Activated CD4-positive, alpha-beta T cell treated with anti-CD3 and anti-CD28 coated beads, Interleukin-2, amount 50 U/mL, for 16 hours (primary cell): ENCODE measurements around the gene CLEC1A.

Source experiments
- DNase-seq: peaks from one replicate; pipeline ENCODE4 v3.0.0-alpha.2; 2020

Gene CLEC1A

GRCh38 chr12:10098791-10099190 lies at the start of gene CLEC1A:
Gene CLEC1A, minus strand, starts transcription at chr12:10098985. Its CDS starts 63 bp downstream, at chr12:10098922.
- DNase-seq = no peak

- peak; percentile 42 for DNase-seq
Observed at GRCh38 chr12:10147714-10148403, 49.1 kb upstream of the CLEC1A start.

GRCh38 chr12:10142976-10143589 lies 44.3 kb upstream of the CLEC1A start:
- no peak for DNase-seq

- peak; percentile 48 for DNase-seq
Observed at GRCh38 chr12:10140001-10140400, 41.2 kb upstream of the CLEC1A start.

- no peak for DNase-seq
Observed at GRCh38 chr12:10136637-10137205, 37.9 kb upstream of the CLEC1A start.

GRCh38 chr12:10135126-10135525 lies 36.3 kb upstream of the CLEC1A start:
- DNase-seq = no peak

GRCh38 chr12:10132850-10133370 lies 34.1 kb upstream of the CLEC1A start:
- DNase-seq = no peak

- no peak for DNase-seq
Observed at GRCh38 chr12:10131111-10131690, 32.4 kb upstream of the CLEC1A start.

- peak; percentile 56 for DNase-seq
Observed at GRCh38 chr12:10130042-10130441, 31.3 kb upstream of the CLEC1A start, which contains the start of gene CLEC7A. Gene CLEC7A, minus strand, starts transcription at chr12:10130199. Its CDS starts 117 bp downstream, at chr12:10130082.

- no peak for DNase-seq
Observed at GRCh38 chr12:10128687-10129086, 29.9 kb upstream of the CLEC1A start.

GRCh38 chr12:10126413-10126812 lies 27.6 kb upstream of the CLEC1A start:
- peak; percentile 6 for DNase-seq

- DNase-seq = no peak
Observed at GRCh38 chr12:10122689-10123088, 23.9 kb upstream of the CLEC1A start.

GRCh38 chr12:10121278-10121677 lies 22.5 kb upstream of the CLEC1A start:
- no peak for DNase-seq

- DNase-seq = no peak
Observed at GRCh38 chr12:10119066-10119465, 20.3 kb upstream of the CLEC1A start.

GRCh38 chr12:10115890-10116289 lies 17.1 kb upstream of the CLEC1A start:
- no peak for DNase-seq

GRCh38 chr12:10115311-10115710 lies 16.5 kb upstream of the CLEC1A start:
- no peak for DNase-seq

GRCh38 chr12:10113920-10114319 lies 15.1 kb upstream of the CLEC1A start:
- DNase-seq = no peak

GRCh38 chr12:10113075-10113474 lies 14.3 kb upstream of the CLEC1A start:
- DNase-seq = no peak

GRCh38 chr12:10111451-10111850 lies 12.7 kb upstream of the CLEC1A start:
- DNase-seq = no peak

- DNase-seq = no peak
Observed at GRCh38 chr12:10110256-10110844, 11.6 kb upstream of the CLEC1A start.

GRCh38 chr12:10102322-10102721 lies 3.5 kb upstream of the CLEC1A start:
- DNase-seq = no peak

GRCh38 chr12:10101648-10102220 lies 2.9 kb upstream of the CLEC1A start:
- no peak for DNase-seq

- no peak for DNase-seq
Observed at GRCh38 chr12:10101042-10101579, 2.3 kb upstream of the CLEC1A start.
